Central memory CD4-positive, alpha-beta T cell (primary cell): ENCODE measurements around the gene FAM222A.

Experiments
- DNase-seq: peaks from one replicate; pipeline ENCODE4 v3.0.0; 2022
- total RNA-seq, 3 experiments: gene quantifications; one replicate each; lab custom pipeline; 2026; lab: John Stamatoyannopoulos, UW

Gene FAM222A
- 0.71 to 13.5 (median 4.1) reads per million in 3 experiments for total RNA-seq

GRCh38 chr12:109713187-109714070, at the start of gene FAM222A:
FAM222A (plus strand) TSS chr12:109713825; CDS start chr12:109744147, 30,322 bp downstream.
- DNase-seq: peak; percentile 98

DNA sequence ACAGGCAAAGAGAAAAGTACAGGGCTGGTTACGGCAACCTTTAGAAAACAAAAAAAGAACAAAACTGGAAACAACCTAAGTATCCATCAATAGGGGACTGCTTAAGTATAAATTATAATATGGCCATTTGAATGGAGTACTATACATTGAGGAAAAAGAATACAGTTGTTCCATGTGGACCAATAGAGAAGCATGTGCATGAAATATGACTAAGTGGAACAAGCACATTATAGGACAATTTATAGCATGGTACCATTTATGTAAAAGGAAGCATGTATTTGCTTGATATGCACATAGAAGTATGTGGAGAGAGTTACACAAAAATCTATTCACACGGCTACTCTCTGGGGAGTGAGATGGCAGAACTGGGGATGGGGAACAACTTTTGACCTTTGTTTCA, 49.2 kb upstream of the FAM222A start:
- no peak for DNase-seq

DNA sequence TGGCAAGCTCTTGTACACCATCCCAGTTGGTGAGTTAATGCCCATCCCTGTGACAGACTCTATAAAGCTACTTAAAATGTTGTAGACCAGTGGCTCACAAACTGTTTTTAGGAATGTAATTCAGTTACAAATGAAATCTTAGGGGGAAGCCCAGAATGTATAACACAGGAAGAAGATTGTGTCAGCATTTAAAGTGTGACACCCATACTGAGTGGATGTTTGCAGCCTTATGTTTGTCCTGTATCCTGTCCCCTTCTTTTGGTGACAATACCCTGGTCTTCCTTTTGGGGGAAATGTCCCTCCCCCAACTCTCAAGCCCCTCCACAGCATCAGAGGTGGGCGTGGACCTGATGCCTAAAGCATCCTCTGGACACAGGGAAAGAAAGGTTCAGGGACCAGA, 47.6 kb upstream of the FAM222A start:
- DNase-seq: no peak

DNA sequence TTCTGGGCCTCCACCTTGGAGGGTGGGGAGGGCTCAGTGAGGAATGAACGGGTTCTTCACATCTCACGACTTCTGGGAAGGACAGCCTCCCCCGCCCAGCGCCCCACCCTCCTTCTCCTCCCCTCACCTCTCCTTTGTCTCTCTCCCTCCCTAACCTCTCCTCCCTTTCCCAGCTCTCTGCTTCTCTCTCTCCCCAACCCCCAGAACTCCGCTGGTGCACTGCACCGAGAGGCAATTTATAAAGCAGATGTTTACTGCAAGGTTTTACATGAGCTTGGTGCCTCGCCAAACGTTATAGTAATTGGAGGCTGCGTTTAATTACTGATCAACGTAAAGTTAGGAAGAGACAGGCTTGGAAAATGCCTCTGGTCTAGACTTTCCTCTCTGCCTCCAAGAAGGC, 42.9 kb upstream of the FAM222A start:
- DNase-seq: no peak

- DNase-seq: no peak
These were observed 42.1 kb upstream of the FAM222A start for GRCh38 chr12:109671502-109671901.

DNA sequence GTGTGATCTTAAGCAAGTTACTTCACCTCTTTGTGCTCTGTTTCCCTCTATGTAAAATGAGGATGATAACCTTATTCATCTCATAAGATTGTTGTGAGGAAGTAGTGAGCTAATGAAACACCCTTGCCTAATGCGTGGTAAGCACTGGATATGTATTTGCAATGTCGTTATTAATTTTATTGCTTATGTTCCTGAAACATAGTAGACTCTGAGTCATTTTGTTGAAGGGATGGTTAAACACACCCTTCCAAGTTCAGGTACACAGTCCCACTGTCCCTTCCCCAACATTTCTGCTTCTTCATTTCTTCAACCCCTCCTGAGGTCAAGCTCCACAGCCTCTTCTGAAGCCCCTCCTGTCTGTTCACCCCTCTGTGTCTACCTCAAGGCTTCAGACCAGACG, 40.2 kb upstream of the FAM222A start:
- DNase-seq: no peak

GRCh38 chr12:109673884-109674283, 39.7 kb upstream of the FAM222A start:
- DNase-seq: no peak

GRCh38 chr12:109675411-109675810, 38.2 kb upstream of the FAM222A start:
- DNase-seq: no peak

GRCh38 chr12:109677279-109677691, 36.3 kb upstream of the FAM222A start:
- DNase-seq: no peak

GRCh38 chr12:109678719-109679118, 34.9 kb upstream of the FAM222A start:
- no peak for DNase-seq

- no peak for DNase-seq
These were observed 33.9 kb upstream of the FAM222A start for GRCh38 chr12:109679501-109680263.

DNA sequence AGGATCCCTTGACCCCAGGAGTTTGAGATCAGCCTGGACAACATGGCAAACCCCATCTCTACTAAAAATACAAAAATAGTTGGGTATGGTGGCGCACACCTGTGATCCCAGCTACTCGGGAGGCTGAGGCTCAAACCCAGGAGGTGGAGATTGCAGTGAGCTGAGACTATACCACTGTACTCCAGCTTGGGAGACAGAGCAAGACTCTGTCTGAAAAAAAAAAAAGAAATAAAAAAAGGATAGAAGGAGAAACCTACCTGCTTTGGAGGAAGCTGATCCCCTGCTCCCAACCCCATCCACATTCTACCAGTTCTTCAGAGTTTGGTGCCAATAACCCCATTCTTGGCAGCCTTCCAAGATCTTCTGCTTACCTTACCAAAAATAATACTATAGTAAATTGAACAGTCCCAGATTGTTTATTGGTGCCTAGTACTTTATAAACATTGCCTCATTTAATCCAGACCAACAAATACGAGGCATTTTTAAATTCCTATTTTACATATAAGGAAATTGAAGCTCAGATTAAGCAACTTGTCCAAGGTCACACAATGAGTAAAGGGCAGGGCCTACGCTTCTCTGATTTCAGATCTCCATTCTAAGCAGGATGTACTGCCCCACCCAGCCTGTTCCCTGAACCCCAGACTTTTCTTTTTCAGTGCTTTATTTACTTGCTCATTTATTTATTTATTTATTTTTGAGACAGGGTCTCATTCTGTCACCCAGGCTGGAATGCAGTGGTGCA, 33.2 kb upstream of the FAM222A start:
- no peak for DNase-seq

DNA sequence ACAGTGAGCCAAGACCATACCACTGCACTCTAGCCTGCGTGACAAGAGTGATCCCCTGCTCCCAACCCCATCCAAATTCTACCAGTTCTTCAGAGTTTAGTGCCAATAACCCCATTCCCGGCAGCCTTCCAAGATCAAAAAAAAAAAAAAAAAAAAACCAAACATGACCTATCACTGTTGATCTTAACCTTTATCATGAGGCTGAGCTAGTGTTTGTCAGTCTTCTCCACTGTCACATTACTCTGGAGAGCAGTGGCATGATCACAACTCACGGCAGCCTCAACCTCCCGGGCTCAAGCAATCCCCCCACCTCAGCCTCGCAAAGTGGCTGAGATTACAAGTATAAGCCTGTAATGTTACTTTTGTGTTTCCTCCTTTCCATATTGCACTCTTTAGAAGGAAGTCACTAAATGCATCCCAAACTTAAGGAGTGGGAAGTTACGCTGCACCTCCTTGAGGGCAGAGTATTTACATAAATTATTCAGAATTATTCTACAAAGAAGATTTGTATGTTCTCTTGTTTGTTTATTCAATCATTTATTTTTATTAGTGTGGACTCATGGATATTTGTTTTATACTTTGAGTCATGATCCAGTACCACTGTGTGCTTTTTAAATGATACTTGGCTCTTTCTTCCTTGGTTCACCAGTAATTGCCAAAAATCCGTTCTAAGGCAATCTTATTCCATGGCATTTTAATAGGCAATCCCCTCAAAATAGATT, 31.5 kb upstream of the FAM222A start:
- no peak for DNase-seq

DNA sequence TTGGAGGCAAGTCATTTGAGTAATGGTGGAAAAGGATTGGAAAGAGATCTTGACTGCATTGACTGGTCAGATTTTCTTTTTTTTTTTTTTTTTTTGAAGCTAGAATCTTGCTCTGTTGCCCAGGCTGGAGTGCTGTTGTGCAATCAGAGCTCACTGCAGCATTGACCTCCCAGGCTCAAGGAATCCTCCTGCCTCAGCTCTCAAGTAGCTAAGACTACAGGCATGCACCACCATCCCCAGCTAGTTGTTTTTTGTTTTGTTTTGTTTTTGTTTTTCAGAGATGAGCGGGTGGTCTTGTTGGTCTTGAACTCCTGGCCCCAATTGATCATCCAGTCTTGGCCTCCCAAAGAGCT, 30.9 kb upstream of the FAM222A start:
- DNase-seq: no peak

DNA sequence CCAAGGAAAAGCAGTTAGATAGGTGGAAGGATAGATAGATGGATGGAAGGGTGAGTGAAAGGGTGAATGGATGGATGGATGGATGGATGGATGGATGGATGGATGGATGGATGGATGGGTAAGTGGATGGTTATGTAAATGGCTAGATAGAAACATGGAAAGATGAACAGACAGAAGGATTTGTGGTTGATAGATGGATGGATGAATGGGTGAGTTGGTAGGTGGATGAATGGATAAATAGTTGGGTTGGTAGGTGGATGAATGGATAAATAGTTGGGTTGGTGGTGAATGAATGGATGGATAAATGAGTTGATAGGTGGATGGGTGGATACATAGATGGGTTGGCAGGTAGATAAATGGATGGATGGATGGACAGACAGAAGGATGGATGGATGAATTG, 30.3 kb upstream of the FAM222A start:
- DNase-seq: no peak

GRCh38 chr12:109685574-109686447, 27.8 kb upstream of the FAM222A start:
- DNase-seq: no peak

DNA sequence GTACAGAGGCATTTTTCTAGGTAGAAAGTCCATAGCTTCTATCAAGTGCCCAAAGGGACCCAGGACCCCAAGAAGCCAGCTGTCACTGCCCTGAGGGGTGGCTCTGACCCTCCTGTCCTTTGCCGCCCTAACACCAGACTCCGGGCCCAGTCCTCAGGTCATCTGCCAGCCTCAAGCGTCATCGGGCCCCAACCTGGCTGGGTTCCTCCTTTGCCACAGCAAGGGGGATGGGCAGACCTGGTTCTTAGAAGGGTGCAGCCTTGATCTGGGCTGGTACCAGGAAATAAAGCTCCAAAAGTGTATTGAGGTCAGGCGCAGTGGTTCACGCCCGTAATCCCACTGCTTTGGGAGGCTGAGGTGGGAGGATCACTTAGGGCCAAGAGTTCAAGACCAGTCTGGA, 27.1 kb upstream of the FAM222A start:
- DNase-seq: no peak

- DNase-seq: no peak
These were observed 26.4 kb upstream of the FAM222A start for GRCh38 chr12:109687250-109687649.

DNA sequence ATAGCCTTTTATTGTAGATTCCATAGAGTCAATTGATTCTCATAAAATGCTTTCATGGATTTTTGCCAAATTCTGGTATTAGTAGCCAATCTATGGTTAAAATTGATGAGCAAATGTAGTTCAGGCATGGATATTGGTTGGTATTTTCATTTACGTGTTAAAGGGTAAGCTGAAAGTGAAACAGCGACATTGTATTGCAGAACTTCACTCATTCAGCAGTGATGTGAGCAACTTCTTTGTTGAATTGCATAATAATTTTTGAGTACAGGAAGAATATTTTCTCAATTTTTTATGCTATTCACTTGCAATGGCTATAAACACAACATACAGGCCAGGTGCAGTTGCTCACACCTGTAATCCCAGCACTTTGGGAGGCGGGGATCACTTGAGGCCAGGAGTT, 24.2 kb upstream of the FAM222A start:
- no peak for DNase-seq

DNA sequence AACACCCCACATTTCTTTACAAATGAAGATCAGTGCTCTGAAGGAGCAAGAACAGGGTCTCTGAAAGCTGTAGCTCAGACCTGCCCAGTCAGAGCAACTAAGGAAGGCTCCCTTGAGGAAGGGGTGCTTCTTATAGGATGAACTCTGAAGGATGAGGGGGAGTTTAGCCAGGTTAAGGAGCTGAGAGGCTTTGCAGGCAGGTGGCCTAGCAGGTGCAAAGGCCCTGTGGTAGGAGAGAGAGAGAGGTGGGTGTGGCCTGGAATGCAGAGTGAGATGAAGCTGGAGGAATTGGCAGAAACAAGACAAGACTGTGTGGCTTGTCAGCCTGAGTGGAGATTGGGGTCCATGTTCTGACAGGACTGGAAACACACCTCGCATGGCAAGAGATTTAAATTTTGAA, 20.5 kb upstream of the FAM222A start:
- no peak for DNase-seq
